Panc1 (cell line): Measurements from ENCODE around the gene C2orf81. TPM values are rescaled to one million over a fixed set of nuclear protein-coding genes. Genes with fewer than 3 reads are reported as not detected.

ENCODE experiments used
- ATAC-seq: fragments of 200-7000 bp; cut with Tn5 transposase; 2 replicates; pipeline ENCODE4 v1.9.1; 2020; ENCODE audit warnings: mild to moderate bottlenecking, moderate library complexity
- BruUV-seq: library from RNA; stranded (reverse); fragments of 400-500 nt; replicated peaks from 2 replicates; lab custom pipeline; 2021; lab: Mats Ljungman, UMichigan
- CTCF ChIA-PET: fragments of 300-600 bp; sonication (Branson Sonifier 250); formaldehyde crosslinking; loops from one replicate; lab custom pipeline; 2022; ENCODE audit warnings: antibody characterized with exemption; lab: Charles Lee
- POLR2A ChIA-PET: fragments of 300-600 bp; sonication (Branson Sonifier 250); formaldehyde crosslinking; loops from one replicate; lab custom pipeline; 2022; ENCODE audit warnings: antibody characterized with exemption; lab: Charles Lee
- DNase-seq: peaks from one replicate; pipeline ENCODE4 v3.0.0-alpha.2; 2010; ENCODE audit warnings: low read depth, low spot score
- H3K27ac ChIP-seq: 2 replicates; pipeline ENCODE4 v1.5.1; 2011; ENCODE audit warnings: mild to moderate bottlenecking, low read length, inconsistent platforms
- H3K27me3 ChIP-seq: fragments of 200-500 bp; sonication (Bioruptor generic); 2 replicates; pipeline ENCODE4 v1.6.0; 2014; ENCODE audit warnings: low read length, inconsistent platforms; ENCODE audit not compliant: control insufficient read depth, insufficient read depth
- H3K36me3 ChIP-seq: fragments of 200-500 bp; sonication (Bioruptor generic); 2 replicates; pipeline ENCODE4 v1.5.1; 2014; ENCODE audit warnings: inconsistent platforms, mild to moderate bottlenecking, low read length, moderate library complexity; ENCODE audit not compliant: control insufficient read depth, insufficient read depth
- H3K4me1 ChIP-seq: 2 replicates; pipeline ENCODE4 v1.5.1; 2011; ENCODE audit warnings: inconsistent platforms, mild to moderate bottlenecking, low read length, moderate library complexity; ENCODE audit not compliant: control insufficient read depth, insufficient read depth
- H3K4me3 ChIP-seq, 2 experiments: 2 replicates each; pipeline ENCODE4 v1.5.1; 2011 to 2012; ENCODE audit warnings: low read depth in 2 of 2, low read length in 2 of 2, mild to moderate bottlenecking in 2 of 2, inconsistent platforms in 1 of 2, moderate library complexity in 1 of 2
- H3K9me3 ChIP-seq: fragments of 200-500 bp; sonication (Bioruptor generic); 2 replicates; pipeline ENCODE4 v1.5.1; 2014; ENCODE audit warnings: low read depth, mild to moderate bottlenecking, inconsistent platforms, low read length, moderate library complexity; ENCODE audit not compliant: control insufficient read depth, insufficient read depth
- POLR2AphosphoS5 ChIP-seq: IDR thresholded peaks from 2 replicates; pipeline ENCODE4 v1.6.1; 2012; ENCODE audit warnings: mild to moderate bottlenecking, low read depth, low read length, moderate library complexity
- SIN3A ChIP-seq: IDR thresholded peaks from 2 replicates; pipeline ENCODE4 v1.6.1; 2012; ENCODE audit warnings: low read depth, mild to moderate bottlenecking, low read length, moderate library complexity, borderline replicate concordance; ENCODE audit not compliant: insufficient read depth
- TCF7L2 ChIP-seq: IDR thresholded peaks from 2 replicates; pipeline ENCODE4 v1.6.1; 2011; ENCODE audit warnings: mild to moderate bottlenecking, low read depth, low read length, inconsistent platforms
- in situ Hi-C: cut with HindIII; loops from 2 replicates; pipeline ENCODE4 v1.10.0; 2016; ENCODE audit warnings: low sequenced_read_pairs, low pct_unique_long_range_greater_than_20kb
- intact Hi-C: fragments of 100-400 bp; cut with micrococcal nuclease; formaldehyde crosslinking; loops from one replicate; pipeline ENCODE4 v1.10.0; 2022; ENCODE audit not compliant: unreplicated experiment
- total RNA-seq: library from RNA; stranded (reverse); gene quantifications from one replicate; pipeline ENCODE4 v1.2.1, GENCODE V29; 2021; ENCODE audit not compliant: unreplicated experiment
- TF ChIP-seq, protein P1 (sequence below): fragments of 450-650 bp; IDR thresholded peaks from 2 replicates; pipeline ENCODE4 v1.5.1; 2017; ENCODE audit warnings: mild to moderate bottlenecking
- TF ChIP-seq, protein P2 (sequence below), 2 experiments: IDR thresholded peaks; 2 replicates each; pipeline ENCODE4 v1.6.1; 2011 to 2012; ENCODE audit warnings: low read depth in 2 of 2, control low read depth in 1 of 2, low read length in 1 of 2, mild to moderate bottlenecking in 1 of 2, moderate library complexity in 1 of 2; ENCODE audit not compliant: insufficient read depth in 1 of 2

Gene C2orf81
- total RNA-seq, 1 experiment from 2014 or later, result 3.9 TPM

DNA sequence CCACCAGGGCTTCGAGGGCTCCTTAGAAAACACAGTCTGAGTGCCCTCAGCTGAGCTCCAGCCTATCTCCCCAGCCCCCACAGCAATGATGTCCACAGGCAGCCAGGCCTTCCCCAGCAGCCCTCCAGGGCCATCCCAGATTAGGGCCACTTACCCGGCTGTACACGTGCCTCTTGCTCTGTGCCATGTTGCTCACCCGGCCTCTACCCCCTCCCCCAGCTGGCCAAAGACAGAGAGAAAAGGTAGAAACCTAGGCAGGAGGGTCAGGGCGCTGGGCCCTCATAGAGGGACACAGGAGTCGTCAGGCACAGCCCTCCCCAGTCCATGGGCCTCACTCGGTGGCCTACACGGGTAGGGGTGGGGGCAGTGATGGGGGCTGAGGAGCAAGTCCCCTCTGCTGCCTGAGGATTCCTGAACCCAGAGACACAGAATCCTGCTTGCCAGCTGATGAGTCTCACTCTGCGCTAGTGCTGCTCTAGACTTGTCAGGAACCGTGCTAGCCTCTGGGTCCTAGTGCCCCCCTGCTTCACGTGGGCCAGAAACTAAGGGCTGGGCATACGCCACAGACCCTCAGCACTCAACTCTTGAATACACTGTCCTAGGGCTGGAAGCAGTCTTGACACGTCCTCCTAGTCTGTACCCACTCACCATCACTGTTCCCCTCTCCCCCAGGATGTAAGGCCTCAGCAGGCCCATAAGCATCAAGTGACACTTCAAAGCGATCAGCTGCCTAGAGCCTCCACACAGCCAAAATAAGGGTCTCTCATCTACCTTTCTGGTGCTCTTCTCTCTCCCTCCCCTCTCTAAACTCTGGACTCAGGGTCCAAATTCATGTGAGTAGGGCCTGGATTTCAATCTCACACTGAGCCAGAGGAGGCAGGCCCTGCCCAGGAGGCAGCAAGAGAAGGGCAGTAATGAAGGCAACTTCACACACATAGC is 41.3 kb downstream of the C2orf81 start, which contains the start of gene DCTN1:
Gene DCTN1 (minus strand): TSS at position 461 of the 939 bp plus-strand sequence. CDS start 274 bp downstream, at position 187.
- H3K9me3 ChIP-seq, result no peaks in the 10 kb centered on the region
- ATAC-seq, result peak; percentile 81

DNA sequence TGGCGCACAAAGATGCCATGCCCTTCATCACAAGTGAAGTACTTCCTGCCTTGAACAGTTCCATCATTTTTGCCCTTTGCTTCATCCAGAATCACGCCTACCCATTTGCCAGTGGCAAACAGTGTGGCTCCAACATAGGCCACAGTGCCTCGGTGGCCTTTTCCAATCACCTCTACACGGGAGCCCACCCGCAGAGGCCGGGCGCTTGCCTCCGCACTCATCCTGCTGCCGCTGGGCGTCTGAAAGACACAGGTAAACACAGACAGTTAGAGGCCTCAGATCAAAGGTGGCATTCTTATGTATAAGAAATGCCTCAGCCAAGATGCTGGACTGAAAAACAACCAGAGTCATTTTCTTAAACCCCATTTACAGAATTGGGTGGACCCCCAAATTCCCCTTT is 43.4 kb downstream of the C2orf81 start:
- no peaks in the 10 kb centered on the region for H3K9me3 ChIP-seq
- H3K36me3 ChIP-seq, result peaks cover 2% of the 10 kb centered on the region; the same call in 1 of the 2 replicates
- TF ChIP-seq POLR2AphosphoS5 (no peak), SIN3A (no peak), TCF7L2 (no peak)
- TF ChIP-seq, protein P1, sequence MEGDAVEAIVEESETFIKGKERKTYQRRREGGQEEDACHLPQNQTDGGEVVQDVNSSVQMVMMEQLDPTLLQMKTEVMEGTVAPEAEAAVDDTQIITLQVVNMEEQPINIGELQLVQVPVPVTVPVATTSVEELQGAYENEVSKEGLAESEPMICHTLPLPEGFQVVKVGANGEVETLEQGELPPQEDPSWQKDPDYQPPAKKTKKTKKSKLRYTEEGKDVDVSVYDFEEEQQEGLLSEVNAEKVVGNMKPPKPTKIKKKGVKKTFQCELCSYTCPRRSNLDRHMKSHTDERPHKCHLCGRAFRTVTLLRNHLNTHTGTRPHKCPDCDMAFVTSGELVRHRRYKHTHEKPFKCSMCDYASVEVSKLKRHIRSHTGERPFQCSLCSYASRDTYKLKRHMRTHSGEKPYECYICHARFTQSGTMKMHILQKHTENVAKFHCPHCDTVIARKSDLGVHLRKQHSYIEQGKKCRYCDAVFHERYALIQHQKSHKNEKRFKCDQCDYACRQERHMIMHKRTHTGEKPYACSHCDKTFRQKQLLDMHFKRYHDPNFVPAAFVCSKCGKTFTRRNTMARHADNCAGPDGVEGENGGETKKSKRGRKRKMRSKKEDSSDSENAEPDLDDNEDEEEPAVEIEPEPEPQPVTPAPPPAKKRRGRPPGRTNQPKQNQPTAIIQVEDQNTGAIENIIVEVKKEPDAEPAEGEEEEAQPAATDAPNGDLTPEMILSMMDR, result no peak
- TF ChIP-seq, protein P2, sequence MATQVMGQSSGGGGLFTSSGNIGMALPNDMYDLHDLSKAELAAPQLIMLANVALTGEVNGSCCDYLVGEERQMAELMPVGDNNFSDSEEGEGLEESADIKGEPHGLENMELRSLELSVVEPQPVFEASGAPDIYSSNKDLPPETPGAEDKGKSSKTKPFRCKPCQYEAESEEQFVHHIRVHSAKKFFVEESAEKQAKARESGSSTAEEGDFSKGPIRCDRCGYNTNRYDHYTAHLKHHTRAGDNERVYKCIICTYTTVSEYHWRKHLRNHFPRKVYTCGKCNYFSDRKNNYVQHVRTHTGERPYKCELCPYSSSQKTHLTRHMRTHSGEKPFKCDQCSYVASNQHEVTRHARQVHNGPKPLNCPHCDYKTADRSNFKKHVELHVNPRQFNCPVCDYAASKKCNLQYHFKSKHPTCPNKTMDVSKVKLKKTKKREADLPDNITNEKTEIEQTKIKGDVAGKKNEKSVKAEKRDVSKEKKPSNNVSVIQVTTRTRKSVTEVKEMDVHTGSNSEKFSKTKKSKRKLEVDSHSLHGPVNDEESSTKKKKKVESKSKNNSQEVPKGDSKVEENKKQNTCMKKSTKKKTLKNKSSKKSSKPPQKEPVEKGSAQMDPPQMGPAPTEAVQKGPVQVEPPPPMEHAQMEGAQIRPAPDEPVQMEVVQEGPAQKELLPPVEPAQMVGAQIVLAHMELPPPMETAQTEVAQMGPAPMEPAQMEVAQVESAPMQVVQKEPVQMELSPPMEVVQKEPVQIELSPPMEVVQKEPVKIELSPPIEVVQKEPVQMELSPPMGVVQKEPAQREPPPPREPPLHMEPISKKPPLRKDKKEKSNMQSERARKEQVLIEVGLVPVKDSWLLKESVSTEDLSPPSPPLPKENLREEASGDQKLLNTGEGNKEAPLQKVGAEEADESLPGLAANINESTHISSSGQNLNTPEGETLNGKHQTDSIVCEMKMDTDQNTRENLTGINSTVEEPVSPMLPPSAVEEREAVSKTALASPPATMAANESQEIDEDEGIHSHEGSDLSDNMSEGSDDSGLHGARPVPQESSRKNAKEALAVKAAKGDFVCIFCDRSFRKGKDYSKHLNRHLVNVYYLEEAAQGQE (IDR thresholded peaks at IDR 0.05; ENCODE audit: insufficient read depth in 1 of 2, low read depth in 2 of 2, low read length in 1 of 2), result no peak
- POLR2A ChIA-PET, result no interaction called here
- no peak overlapping the region for H3K4me3 ChIP-seq
- CTCF ChIA-PET, result no interaction called here
- no peak for DNase-seq
- H3K27ac ChIP-seq, result no peak overlapping the region
- in situ Hi-C loops, result no loop called here
- no TSS peak for BruUV-seq
- ATAC-seq, result no peak
- peaks cover 6% of the 10 kb centered on the region; the same call in 1 of the 2 replicates for H3K4me1 ChIP-seq
- no peaks in the 10 kb centered on the region for H3K27me3 ChIP-seq
- intact Hi-C loops, result no loop called here

More for the DNA sequence above, 41.3 kb downstream of the C2orf81 start, which contains the start of gene DCTN1:
- POLR2A ChIA-PET, result interaction anchor here (0.5 kb wide), 1 partner anchor 40 kb away, joined by 8 read pairs; no protein-coding TSS in a partner anchor
- Histone ChIP-seq H3K27me3 (no peaks in the 10 kb centered on the region), H3K4me1 (peaks cover 6% of the 10 kb centered on the region; the same call in 1 of the 2 replicates), H3K4me3 (no peak within 1 kb of the TSS), H3K36me3 (peaks cover 4% of the 10 kb centered on the region; the same call in 1 of the 2 replicates), H3K27ac (no peak within 1 kb of the TSS)
- CTCF ChIA-PET, result no interaction called here
- TF ChIP-seq TCF7L2, result peak; percentile 46; the same call in 1 of the 2 replicates
- TF ChIP-seq, protein P1, result no peak
- no TSS peak for BruUV-seq
- intact Hi-C loops, result no loop called here
- DNase-seq, result no peak
- in situ Hi-C loops, result no loop called here
